Activated T-cell treated with anti-CD3 and anti-CD28 coated beads for 48 hours (primary cell): ENCODE results near the gene TLX3.
"Not testable (repeated sequence)": the region's sequence is repeated elsewhere in the genome, so short reads cannot be mapped to it uniquely, and the experiment has no call there.

Experiments used
- DNase-seq: peaks from one replicate; pipeline ENCODE4 v3.0.0-alpha.2; 2020; ENCODE audit warnings: low read depth

The TLX3 gene

DNA sequence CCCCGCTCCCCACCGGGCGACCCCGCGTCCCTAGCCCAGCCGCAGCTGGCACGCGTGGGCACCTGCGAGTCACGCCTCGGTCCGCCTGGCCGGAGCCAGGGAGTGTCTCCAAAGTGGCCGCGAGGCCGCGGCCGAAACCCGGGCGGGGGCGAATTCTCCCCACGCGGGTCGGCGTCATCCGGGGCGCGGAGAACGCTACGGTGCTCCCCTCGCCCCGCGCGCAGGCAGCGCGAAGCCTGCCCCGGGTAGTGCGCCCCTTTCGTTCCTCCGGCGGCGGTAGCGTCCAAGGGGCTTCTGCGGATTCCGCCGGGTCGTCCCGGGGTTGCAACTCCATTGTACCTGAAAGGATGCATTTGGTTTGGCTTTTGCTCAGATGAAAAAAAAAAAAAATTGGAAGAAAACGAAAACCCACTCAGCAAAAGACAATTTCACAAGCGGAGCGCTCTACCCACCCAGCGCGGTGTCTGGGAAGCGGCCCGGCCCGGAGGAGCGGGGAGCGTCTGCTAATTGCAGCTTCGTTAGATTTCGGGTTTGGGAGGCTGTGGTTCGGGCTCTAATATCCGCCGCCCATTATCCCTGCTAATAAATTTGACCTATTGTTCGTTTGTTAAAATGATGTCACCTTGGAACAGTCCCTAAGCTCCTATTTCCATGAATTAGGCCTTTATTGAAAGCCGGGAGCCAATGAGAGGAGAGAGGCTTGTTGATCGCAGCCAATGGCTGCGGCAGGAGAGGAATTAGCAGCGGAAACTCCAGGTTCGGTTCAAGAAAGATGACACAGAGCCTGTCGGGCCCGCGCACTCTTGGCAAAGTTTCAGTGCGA is at the start of gene TLX3:
Gene TLX3 (plus strand): TSS at position 796 of the 823 bp plus-strand sequence. CDS start 118 bp downstream, outside the sequence.
- DNase-seq, result no peak

DNA sequence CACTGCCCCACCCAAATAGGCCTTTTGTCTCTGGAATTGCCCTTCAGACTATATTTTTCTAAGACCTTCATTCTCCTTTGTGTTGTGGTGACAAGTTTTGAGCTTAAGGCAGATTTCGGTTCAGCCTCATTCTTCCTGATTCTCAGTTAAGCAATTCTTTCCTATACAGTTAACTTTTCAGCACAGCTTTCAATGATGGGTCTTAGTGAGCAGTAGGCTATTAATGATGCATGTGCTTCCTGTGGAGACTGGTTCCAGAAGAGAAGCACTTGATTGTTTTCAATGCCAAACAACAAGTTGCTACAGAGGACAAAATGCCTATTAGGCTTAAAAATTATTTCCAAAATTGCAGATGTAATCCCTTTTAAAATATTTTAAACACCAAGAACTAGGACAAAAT is 47.7 kb upstream of the TLX3 start:
- no peak for DNase-seq

DNA sequence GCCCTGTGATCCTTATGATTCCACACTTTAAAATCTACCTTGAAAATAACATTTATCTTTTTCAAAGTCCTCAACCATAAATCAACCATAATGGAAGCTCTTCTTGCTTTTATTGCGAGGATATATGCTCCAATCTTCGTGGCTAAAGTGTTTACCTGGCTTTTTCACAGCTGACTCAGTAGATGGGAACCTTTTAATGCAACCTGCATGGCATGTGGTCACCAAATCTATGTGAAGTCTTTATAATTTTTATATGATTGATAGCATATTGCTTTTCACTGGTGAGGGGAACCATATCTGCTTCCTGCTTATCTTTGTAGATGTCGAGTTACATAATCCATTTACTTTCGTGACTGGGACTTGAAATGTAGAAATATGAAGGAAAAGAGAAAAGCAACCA is 47.1 kb upstream of the TLX3 start:
- no peak for DNase-seq

DNA sequence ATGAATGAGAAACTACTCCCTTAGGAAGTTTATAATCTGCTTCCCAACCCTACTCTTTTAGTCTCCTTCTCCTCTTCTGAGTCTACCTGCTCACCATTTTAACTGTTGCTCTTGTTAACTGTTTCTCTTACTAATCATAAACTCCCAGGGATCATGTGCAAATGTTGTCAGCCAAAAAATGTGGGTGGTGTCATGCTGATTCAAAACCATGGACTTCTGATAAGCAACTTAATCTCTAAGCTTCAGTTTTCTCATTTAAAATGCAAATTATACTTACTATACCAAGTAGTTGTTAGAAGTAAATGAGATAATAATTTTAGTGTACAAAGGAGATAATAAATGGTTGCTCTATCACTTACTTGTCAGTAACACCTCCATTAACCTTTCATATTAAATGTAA is 45.9 kb upstream of the TLX3 start:
- DNase-seq, result no peak

DNA sequence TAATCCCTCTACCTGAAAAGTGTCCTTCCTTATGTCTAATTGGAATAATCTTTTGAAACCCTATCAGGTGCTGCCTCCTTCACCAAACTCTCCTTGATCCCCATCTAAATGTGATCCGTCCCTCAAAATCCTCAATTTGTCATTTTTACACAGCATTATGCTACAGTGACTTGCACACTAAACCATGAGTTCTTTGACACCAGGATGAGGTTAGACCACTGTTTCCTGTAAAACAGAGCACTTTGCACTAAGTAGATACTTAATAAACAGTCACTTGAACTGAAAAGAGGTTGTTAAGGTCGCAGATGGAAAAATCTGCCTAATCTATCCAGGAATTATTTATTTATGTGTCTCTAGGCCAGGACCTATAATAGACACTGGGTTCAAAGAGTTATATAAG is 44.2 kb upstream of the TLX3 start:
- DNase-seq, result no peak

DNA sequence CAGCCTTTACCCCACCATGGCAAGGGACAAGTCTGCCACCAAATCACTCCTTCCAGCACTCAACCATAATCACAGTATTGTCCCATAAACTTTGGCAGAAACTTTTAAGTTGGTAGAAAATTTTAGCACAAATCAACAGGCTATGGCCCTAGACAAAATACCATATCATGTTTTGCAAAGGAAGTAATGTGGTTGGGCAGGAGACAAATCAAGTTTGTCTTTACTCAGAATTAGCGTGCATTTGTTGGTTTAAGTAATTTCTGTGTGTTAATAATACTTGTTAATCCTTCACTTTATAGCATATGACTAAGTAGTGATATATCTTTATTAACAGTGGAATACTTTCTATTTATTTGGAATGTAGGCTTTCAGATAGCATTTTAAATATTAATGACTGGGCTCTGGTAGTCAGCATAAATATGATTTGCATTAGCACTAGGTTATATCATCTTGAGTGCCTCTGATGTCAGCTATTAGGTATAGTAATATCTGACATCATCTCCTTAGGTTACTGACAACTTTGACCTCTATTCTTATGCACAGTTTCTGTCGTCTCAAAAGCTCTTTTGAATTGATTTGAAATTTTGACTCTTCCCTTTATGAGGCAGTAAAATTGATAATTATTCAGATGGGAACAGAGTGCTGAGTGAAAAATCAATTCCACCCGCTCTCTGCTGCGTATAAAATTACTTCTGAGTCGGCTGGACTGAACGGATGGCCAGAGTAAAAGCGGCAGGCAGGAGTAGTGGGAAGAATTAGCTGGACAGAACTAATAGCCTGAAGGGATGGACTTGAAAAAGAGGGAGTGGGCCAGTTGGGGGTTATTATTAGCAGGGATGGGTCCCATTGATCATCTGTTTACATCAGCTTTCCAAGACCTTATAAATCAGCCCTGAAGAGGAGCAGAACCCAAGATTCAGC is 40.1 kb upstream of the TLX3 start:
- no peak for DNase-seq

DNA sequence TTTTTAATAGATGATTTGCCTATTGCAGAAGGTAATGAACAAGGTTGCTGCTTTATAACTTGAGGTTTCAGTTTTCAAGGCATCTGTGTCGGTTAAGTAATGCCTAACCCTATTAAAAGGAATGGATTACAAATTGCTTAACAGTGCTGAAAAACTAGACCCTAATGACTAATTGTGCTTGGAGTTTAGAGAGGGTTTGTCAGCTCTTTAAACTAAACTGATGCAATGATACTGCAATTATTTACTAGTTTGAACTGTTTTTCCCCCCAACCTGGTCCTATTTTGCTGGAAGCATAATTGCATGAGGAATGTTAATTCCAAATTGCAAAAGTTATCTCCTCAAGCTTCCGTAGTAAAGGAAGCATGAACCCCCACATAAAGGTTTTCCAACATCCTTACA is 39.3 kb upstream of the TLX3 start:
- no peak for DNase-seq

DNA sequence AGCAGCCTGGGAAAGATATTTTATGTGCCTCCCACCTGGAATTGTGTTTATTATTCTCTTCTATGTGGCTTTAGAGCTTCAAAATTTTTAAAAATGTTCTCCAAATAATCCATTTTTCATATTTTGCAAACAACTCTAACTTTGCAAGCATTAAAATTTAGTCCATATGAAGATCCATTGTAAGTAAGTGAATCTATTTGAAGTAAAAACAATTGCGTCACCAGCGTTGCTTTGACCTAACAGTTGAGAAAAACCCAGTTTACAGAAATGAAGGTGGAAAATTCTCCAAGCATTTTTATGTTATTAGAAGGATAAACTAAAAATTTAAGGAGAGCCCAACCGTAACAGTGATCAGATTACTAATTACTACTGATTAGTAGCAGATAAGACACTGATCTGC is 38.9 kb upstream of the TLX3 start:
- no peak for DNase-seq

DNA sequence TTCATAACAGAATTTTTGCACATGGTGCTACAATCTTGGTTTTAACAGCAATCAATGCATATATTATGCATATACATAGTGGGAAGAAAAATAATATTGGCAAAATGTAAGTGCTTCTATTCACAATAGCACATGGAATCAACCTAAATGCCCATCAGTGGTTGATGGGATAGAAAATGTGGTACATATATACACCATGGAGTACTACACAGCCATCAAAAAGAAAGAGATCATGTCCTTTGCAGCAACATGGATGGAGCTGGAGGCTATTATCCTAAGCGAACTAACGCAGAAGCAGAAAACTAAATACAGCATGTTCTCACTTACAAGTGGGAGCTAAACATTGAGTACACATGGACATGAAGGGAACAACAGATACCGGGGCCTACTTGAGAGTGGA is 37.2 kb upstream of the TLX3 start:
- DNase-seq, result no peak

DNA sequence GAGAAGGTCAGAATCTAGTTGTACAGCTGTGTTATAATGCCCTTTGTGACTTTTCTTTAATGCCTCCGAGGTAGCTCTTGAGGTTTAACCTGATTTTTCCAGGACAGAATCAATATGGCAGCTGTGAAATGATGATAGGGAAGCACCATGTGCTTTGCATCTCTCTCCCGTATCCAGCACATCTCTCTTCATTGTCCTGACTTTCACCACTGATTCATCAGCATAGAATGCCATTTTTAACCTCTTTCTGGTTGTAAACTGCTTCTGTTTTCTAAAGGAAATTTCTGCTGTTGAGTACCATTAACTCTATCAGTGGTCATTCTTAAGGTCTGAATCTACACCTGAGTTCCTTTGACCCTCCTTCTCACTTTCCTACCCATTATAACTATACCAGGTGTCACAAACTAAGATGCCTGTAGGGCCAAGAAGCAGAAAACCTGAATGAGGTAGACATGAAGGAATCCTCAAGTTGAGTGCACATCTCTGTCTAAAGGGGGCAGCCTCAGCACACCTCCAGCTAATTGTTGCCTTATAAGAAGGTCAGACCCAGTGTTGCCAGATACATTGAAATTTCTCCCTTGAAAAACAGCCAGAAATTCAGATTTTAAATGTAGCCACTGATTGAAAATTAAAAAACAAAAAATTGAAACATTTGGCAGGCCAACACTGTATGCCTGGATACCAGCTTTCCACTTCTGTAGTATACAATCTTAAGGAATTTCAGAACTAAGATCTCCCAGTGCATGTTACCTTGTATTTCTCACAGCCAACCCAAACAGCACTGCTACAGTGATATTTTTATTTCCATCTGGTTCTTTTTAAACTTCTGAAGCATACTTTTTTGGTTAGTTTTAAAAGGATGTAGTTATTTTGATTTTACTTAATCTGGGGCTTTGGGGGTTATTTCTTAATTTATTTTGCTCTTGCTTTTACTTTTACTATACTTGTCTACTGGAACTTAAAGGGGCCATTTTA is 35.8 kb upstream of the TLX3 start:
- DNase-seq, result no peak

DNA sequence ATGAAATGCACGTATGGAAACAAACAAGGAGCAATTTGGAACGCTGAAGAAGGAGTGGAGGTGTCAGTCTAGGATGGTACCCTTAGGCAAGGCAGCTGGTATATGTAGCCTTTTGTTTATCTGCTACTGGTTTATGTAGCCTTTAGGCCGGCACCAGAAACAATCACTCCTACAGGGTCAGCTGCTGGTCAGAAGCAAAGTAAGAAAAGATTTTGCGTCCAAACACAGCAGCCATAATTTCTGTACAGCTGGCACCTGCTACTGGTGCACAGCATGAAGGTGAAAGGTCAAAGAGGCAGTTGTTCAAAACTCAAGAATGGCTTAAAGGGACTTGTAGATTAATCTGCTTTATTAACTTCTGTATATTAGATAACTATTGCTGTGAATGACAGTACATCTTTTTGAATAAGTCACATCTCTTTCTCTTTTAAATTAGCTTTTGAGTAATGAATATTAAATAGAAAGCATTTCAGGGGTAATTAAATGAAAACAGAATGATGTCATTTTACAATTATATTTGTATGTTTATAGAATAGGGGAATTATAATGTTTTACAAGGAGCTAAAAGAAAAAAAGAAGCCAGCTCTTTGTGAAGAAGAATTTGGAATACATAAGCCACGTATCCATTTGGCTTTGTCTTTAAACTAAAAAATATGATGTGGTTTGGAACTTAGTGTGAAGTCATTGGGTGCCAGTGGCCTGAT is 33.1 kb upstream of the TLX3 start:
- DNase-seq, result no peak

DNA sequence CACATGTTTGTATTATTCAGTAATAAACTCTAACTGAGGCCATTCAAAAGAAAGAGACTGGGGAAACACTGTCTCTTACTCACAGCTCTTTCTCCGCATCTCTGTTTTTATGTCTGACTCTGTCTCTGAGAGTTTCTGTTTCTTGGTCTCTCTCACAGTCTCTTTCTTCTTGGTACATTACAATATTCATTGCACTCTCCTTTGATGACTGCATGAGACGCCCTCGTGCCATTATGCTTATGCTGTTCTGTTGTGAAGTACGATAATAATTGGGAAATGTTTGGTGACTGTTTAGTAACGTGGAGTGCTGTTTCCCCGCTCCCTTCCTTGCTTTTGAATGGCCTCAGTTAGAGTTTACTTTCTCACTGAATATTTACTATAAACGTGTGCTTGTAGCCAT is 25.3 kb upstream of the TLX3 start:
- no peak for DNase-seq

DNA sequence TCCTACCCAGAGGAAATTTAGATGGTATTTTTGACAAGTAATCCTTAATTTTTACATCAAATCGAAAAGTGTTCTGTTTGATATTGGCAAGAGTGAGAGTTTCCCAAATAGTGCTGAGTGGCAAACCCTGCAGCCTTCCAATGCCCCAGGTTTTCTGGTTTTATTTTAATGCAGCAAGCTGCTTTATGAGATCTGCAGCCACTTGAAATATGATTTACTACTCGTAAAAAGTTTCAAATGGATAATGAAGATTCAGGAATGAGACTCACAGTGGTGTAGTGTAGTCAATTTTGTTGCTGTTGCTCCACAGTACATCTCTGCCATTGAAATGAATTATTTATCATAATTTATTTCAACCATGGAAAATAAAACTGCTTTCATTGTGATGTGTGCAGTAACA is 23.6 kb upstream of the TLX3 start:
- DNase-seq, result no peak

DNA sequence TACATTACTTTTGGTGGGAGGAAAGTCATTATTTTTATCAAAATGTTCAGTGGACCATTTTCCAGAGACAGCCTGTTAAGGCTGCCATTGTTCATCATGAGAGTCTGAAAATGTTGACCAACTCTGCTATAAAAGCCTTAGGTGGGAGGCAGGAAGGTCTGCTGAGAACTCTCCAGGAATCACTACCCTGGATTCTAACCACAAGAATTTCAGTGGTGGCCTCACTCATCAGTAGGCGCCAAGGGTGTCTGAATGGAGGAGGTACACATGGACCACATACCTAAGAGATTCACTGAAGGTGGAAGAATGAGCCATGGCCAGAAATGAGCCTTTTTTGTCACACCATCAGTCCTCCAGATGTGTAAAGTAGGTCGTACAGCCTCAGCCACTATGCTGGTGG is 21.0 kb upstream of the TLX3 start:
- DNase-seq, result no peak

DNA sequence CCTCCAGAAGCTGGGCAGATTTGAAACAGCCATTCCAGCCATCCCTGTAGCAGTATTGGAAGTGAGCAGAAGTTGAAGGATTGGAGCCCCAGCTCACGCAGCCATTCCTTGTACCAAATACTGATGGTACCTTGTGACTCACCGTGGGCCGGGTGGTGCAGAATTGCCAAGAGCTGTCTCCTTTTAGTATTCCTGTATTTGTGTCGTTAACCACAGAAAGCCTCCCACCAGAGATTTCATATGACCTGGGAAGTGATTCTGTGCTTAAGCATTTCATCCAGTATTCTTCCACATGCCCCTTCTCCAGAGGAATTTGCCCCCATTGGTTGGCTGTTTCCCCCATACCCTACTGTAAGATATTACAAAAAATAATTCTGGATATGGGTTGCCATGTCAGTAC is 17.7 kb upstream of the TLX3 start:
- DNase-seq, result no peak

DNA sequence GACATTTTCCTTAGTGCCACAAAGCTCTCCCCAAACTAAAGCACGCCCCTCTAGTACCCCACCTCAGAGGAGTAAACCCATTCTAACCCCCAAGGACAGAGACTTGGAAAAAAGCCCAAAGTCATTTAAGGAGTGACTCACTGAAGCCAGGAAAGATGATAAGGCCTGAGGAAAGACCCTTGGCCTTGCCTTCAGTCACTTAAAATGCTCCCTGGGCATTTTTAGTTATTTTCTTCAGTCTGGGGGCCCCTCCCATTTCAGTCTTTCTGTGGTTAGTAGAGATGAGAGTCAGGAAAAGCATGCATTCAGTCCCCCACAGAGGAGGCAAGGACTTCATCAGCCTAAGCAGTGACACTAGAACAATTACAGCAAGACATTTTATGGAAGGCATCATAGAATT is 13.7 kb upstream of the TLX3 start:
- no peak for DNase-seq

DNA sequence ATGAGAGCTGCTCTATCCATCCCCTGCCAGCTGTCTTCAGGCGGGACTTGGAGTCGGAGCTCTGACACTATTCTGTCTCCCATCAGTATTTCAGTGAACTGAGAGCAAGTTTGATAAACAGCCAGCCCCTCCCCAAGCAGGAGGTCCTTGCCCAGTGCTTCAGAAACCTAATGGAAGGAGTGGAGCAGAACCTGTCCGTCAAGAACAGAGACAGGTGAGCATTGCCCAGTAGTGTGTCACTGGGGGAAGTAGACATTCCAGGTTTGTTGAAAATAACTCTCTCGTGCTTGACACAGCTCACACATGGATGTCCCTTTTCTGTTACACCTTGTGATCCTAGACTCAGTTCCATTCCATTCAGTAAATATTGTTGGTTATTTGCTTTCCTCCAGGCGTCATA is 13.2 kb upstream of the TLX3 start:
- no peak for DNase-seq

DNA sequence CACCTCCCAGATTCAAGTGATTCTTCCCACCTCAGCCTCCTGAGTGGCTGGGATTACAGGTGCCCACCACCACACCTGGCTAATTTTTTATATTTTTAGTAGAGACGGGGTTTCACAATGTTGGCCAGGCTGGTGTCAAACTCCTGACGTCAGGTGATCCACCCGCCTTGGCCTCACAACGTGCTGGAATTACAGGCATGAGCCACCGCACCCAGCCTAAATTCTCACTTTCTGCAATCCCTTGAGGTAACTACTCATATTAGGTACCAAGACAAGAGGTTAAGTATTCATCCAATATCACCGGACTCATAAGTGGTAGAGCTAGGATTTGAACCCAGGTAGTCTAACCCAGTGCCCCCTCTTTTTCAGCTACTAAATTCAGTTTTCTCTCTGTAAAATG is 11.1 kb upstream of the TLX3 start:
- DNase-seq, result not testable (repeated sequence)

DNA sequence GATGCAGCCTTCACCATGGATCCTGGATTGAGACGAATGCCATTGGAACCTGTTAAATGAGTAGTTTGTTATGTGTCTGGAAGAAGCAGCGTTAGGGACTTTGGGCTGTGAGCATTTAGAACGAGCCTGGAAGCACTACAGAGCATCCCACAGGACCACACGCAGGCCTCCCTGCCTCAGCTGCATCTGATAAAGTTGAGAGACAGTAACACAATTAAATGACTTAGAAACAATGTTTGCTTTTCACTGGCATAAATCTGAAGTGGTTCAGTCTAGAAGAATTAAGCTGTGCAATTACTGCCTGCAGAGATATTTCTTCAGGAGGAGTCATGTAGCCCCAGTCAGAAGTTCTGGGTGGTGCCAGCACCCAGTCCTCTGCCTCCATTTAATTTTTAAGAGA is 9.8 kb upstream of the TLX3 start:
- no peak for DNase-seq

DNA sequence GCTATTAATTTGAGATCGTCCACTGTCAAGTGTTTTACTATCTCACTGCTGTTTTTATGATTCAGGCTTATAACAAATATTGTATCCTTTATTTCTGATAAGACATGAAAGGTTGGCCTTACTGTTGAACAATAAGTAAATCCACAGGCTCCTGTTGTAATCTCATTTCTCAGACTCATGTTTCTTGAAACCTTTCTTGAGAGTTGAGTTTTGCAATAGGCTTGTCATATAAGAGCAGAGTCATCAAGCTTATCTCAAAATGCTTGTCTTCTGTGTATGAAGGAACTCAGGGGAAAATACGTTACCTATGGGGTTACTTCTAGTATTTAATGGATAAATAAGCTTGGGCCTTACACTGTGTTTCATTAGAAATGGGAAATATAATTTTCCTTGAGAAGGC is 9.2 kb upstream of the TLX3 start:
- DNase-seq, result no peak

DNA sequence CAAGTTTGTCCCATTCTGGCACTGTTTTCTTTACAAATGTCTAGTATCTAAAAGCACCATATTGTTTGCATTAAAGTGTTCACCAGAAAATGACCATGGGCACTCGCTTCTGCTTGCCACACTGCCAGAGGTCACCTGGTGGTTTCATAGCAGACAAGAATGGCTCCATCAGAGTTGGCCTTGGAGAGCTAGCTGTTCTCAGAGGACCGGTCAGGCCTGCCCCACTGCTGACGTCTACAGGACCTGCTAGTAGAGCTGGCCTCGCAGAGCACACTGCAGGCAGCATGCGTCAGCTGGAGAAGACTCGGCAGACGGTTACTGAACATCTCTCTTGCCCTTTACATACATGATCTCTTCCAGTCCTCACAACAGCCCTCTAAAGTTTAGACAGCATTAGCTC is 8.7 kb upstream of the TLX3 start:
- no peak for DNase-seq

DNA sequence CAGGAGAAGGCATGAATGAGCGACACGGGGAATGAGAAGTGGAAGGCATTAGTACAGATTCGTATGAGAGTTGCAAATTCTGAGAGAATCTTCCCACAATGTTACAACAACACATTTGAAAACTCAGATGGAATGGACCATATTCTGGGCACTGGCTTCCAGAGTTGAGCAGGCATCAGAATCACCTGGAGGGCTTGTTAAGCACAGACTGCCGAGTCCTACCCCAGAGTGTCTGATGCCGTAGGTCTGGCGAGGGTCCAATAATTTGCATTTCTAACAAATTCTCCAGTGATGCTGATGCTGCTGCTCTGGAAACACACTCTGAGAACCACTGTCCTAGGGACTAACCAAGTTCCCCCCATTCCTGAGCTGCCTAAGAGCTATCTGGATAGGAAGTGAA is 2.9 kb upstream of the TLX3 start:
- no peak for DNase-seq
